GM12801 (cell line): ENCODE results near the gene PCGF6.

Experiments used
- CTCF ChIP-seq: IDR thresholded peaks from one replicate; pipeline ENCODE4 v1.5.1; 2011; ENCODE audit warnings: control low read depth; ENCODE audit not compliant: insufficient read length; ENCODE audit errors: extremely low read depth

The PCGF6 gene

DNA sequence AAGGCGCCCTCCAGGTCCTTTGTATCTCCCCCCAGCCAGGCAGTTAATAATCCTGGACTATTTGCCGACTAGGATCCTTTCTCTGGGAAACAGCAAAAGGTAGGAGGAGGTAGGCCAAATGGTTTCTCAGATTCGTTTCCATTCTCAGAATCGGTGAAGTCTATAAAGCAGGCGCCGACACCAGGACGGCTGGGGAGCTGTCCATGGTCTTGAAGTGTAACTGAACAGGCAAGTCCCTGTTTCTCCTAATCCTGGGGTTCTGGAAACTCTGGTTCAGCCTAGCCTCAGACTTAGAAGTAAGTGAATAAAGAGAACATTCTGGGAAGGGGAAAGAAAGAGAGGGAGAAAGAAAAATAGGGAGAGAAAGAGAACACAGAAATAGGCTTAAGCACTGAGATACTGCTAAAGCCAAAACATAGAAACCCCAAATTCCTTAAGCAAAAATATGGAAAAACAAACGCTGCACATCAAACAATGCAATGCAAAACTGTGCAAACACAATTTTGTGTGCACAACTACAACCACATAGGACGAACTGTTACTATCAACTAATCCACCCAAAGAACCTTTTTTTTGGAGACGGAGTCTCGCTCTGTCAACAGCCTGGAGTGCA lies 85.1 kb downstream of the PCGF6 start:
- no peak for TF ChIP-seq CTCF

DNA sequence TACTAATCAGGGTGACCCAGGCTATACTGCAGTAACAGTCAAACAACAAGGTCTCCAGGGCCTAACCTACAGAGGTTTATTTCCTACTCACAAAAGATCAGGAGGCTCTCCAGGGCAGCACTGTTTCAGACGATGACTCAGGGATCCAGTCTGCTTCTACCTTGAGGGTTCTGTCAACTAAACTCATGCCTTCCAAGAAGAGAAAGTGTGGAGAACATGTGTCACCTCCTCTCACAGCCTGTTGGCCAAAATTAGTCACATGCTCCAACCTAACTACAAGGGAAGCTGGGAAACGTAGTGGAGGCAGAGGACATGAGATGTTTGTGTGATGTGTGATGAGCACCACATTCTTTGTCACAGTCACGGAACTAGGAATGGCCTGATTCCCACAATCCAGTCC lies 88.7 kb downstream of the PCGF6 start:
- no peak for TF ChIP-seq CTCF

GRCh38 chr10:103259989-103260388 lies 91.0 kb downstream of the PCGF6 start:
- no peak for TF ChIP-seq CTCF

DNA sequence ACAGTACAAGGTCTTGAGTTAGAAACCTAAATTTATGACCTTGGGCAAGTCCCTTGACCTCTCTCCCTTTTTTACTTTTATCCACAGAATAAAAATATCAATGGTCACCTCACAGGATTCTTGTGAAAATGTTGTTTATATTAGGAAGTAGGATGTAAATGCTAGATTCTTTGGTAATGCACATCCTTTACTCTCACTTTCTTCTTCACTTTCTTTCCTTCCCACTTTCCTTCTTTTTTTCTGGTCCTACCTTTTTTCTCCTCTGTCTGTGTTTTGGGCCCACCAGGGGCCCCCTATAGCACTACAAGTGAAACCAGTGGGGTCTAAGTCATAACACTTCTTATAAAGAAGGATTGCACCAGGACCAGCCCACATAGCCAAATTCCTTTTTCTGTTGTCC lies 93.1 kb downstream of the PCGF6 start:
- no peak for TF ChIP-seq CTCF

DNA sequence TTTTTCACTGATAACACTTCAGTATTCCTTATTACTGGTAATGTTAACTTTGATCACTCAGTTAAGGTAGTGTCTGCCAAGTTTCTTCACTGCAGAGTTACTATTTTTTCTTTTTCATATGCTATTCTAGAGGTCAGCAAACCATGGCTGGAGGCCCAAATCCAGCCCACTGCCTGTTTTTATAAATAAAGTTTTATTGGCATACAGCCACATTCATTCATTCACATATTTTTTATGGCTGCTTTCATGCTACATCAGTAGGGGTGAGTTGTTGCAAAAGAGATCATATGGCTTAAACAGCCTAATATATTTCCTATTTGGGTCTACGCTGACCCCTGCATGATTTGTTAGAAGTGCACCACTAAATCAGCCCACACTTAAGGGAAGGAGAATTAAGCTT lies 94.3 kb downstream of the PCGF6 start:
- no peak for TF ChIP-seq CTCF

- no peak for TF ChIP-seq CTCF
These were observed 96.2 kb downstream of the PCGF6 start for GRCh38 chr10:103254538-103255325.

DNA sequence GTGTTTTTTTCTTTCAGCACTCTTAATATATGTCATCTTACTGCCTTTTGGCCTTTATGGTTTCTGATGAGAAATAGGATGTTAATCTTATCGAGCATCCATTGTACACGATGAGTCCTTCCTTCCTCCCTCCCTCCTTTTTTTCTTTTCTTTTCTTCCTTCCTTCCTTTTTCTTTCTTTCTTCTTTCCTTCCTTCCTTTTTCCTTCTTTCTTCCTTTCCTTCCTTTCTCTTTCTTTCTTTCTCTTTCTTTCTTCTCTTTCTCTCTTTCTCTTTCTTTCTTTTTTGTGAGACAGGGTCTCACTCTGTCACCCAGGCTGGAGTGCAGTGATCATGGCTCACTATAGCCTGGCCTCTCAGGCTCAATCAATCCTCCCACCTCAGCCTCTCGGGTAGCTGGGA lies 96.8 kb downstream of the PCGF6 start:
- no peak for TF ChIP-seq CTCF
